Stimulated activated CD8-positive, alpha-beta memory T cell treated with anti-CD3 and anti-CD28 coated beads, Interleukin-7, amount 100 ng/mL, for 4 hours (primary cell): Measurements from ENCODE around the gene NDUFS6.

ENCODE experiments used
- DNase-seq, 2 donors: peaks; one replicate each; pipeline ENCODE4 v3.0.0-alpha.2; 2020; ENCODE audit warnings: low read depth in 2 of 2

The NDUFS6 gene

DNA sequence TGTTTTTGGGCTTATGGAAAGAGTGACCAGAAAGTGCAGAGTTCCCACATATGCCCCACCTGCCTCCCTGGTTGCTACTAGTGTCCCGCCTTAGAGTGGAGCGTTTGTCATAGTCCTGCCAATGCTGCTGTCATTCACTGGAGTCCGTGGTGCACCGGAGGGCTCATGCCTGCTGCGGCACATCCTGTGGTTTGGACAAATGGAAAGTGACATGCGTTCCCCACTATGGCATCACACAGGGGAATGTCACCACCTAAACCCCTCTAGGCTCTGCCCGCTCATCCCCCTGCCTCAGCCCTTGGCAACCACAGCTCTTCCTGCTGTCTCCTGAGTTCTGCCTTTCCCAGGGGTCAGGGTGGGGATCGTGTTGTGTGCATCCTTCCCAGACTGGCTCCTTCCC is 52.3 kb downstream of the NDUFS6 start:
- DNase-seq, result no peak

DNA sequence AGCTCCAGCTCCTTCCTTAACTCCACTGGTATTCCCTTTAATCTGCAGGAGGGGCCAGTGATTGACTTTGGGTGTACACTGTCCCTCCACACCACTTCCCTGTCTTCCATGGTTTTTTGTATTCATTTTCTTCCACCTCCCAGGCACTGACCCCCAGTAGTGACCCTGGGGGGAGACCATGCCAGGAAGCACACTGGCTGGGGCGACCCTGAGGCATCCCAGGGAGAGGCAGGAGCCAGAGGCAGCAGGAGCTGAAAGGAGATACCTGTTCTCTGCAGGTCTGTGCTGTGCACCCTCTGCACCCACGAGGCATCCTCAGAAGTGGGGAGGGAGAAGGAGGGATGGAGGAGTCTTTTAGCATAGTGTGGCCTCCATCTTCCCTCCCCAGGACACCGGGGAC is 53.9 kb downstream of the NDUFS6 start:
- DNase-seq, result no peak

DNA sequence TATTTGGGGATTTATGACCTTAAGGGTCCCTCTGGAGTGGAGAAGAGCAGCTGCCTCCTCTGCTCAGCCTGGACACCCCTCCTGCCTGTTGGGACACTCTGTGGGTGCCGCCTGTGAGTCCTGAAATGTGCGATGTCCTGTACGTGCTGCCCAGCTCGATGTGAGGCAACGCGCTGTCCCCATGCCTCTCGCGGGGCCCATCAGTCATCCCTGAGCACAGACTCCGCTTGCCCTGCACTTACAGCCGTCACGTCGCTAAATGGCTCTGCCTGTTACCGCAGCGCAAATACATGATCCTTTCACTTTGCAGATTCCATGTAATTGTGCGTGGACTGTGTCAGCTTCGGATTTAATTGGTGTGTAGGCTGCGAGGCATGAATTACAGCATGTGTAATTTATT is 54.4 kb downstream of the NDUFS6 start:
- no peak for DNase-seq

DNA sequence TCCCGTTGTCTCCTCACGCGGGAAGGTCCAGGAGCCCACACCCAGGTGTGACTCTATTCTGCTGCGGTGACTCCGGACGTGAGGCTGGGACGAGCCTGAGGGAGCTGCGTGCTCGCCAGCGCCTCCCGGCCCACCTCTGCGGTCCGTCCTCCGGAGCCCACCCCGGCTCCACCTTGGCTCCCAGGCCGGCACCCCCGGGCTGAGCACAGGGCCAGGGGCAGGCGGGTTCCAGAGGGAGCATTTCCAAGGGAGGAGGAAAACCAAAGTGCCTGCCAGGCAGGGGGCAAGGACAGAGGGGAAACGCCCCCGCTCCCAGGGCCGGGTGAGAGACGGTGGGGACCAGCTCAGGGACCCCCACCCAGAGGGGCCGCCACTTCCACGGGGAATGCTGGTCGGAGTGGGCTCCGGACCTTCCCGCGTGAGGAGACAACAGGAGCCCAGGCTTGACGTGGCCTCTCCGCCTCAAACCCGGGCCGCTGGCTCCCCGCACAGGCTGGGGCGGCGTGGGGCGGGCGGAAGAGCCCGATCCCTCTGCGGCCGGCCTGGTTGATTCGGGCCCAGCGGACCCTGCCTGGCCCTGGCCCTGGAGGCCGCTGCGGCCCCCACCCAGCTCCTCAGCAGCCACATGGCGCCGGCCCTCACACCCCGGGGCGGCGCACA is 55.5 kb downstream of the NDUFS6 start:
- DNase-seq, result no peak

DNA sequence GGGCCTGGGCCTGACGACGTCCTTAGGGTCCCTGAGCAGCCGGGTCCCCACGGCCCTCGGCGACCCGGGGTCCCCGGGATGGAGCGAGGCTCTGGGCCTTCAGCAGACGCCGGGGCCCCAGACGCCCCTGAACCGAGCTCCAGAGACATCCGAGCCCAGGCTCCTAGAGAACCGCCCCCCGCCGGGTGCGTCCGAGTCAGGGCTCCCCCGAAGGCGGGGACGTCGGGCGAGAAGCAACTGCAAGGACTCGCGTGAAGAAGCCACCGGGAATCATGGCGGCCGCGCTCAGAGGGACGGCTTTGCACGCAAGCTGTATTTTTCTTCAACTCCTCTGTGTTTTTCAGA is 56.0 kb downstream of the NDUFS6 start:
- no peak for DNase-seq

DNA sequence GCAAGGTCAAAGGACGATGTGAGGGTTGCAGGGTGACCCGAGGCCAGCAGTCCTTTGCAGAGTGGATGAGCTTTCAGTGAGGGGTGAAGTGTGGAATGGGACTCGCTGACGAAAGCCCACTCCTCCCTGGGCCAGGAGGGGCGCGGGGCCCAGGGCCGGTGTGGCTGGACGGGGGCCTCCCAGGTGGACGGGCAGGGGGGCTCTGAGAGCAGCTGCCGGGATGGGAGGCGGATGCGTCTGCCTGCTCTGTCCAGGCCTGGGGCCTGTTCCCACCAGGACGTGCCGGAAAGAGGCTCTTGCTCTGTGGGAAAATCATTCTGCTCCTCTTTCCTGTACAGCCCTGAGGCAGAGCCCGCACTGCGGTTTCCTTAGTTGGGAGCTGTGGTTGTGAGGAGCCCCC is 57.2 kb downstream of the NDUFS6 start:
- DNase-seq, result no peak

DNA sequence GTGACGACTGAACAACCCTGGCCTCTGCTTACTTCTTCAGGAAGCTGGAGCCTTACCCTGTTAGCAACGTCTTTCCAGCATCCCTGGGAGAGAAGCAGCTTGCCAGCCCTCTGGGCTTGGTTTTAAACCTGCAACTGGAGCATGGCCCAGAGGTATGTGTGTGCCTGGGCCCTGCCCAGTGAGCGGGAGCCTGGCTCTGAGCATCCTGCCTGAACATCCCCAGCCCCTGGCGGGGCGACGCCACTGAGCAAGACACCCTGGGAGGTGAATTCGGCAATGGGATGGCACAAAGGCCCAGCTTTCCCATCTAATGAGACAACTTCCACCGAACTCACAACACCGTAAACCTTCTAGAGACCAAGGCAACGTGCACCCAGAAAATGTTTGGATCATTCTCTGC is 57.9 kb downstream of the NDUFS6 start:
- no peak for DNase-seq

DNA sequence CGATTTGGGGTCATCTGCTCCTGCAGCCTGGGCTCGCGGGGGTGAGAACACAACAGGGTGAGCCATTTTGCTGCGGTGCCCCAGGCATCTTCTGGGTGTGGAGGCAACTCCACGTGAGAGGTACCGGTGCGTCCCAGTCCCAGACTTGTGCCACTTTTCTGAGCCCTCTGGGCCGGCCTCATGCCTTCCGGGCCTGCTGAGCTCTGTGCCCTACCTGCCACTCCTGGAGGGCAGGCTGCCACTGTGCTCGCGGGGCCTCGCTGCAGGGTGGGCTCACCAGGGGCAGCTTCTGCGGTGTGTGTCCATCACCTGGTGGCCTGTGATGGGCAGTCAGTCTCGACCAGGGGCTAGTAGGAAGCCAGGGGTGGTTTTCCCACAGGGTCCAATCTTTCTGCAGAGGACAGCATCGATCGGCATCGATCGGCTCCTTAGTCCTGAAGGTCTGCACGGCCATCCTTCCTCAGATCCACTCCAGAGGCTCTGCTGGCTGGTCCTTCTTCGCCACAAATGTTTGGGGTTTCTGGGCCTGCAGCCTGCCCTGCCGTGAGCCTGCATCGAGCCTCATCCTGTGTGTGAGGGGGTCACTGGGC is 58.9 kb downstream of the NDUFS6 start:
- DNase-seq, result no peak

DNA sequence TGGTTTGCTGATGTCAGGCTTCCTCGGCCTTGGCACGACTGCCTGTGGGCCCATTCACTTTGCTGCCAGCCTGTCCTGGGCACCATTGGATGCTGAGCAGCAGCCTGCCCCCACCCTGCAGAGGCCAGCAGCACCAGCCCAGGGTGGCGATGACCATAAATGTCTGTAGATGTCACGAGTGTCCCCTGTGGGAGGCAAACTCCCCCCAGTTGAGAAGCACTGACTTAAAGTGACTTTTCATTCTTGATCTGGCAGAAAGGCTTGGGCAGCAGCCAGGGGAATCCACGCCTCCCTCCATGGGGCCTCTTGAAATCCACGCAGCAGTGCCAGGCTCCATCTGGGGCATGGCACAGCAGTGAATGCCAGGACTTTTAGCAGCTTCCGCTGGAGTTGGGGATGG is 59.7 kb downstream of the NDUFS6 start:
- no peak for DNase-seq

DNA sequence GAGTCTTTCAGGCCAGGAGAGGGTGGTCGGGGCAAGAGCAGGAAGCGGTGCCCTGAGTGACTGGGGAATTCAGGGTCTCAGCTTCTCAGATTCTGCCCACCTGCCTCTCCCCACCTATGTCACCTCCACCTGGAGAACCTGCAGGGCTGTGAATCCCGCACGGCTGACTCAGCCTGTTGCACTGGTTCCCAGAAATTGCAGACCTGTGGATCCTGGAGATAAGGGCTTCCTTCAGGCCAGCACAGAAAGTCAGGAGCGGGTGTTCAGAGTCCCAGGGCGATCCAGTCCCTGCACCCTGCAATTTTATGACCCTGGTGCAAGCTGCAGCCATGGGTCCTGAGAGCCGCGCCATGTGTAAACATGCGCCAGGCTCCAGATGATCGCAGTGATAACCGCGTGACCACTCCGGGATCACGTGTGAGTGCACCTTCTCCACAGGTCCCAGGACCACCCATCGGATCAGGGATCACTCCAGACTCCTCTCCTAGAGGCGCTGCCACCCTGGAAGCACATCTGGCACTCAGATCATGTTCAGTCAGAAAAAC is 63.8 kb downstream of the NDUFS6 start:
- no peak for DNase-seq

DNA sequence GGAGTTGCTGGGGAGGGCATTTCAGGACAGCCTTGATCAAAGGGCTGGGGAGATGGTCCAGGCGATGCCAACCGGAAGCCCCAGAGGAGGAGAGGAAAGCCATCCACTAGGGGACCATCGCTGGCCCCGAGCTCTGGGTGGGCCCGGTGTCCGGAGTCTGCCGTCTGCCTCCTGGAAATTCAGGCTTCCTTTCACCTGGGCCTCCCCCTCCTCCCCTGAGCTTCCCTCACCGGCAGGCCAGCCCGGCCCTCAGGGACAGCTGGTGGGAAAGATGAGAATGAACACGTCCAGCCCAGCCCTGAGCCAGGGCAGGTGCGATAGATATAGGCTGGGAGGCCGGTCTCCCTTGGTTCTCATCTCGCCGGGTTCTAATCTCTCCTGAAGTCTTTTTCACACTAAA is 64.3 kb downstream of the NDUFS6 start:
- DNase-seq, result no peak
